ENCODE data around the gene PIR. TPM values are rescaled to one million over a fixed set of nuclear protein-coding genes. Genes with fewer than 3 reads are reported as not detected.

The PIR gene
- polyA plus RNA-seq, 1 donor from 2014 or later, result 0.81 TPM

- H3K27ac ChIP-seq (ENCODE audit: low read length), result no peak overlapping the region
- H3K9me3 ChIP-seq (ENCODE audit: low read length), result no peaks in the 10 kb centered on the region
- H2AFZ ChIP-seq (ENCODE audit: low read depth, low read length), result no peak overlapping the region
- no peaks in the 10 kb centered on the region for H3K79me2 ChIP-seq (replicated peaks; ENCODE audit: insufficient read depth, low read length)
- no peaks in the 10 kb centered on the region for H3K9me2 ChIP-seq (ENCODE audit: insufficient read depth, low read length)
- H3K27me3 ChIP-seq (ENCODE audit: insufficient read depth, low read depth, low read length), result no peaks in the 10 kb centered on the region
- no peak overlapping the region for H3K4me3 ChIP-seq (ENCODE audit: low read length)
- no peaks in the 10 kb centered on the region for H4K20me1 ChIP-seq (ENCODE audit: insufficient read depth)
- H3F3A ChIP-seq (ENCODE audit: insufficient read depth, low read length, poor library complexity, severe bottlenecking), result no peaks in the 10 kb centered on the region
- TF ChIP-seq MXI1 (conservative IDR thresholded peaks at IDR 0.05; ENCODE audit: poor library complexity, severe bottlenecking) (no peak), REST (IDR thresholded peaks at IDR 0.05; ENCODE audit: borderline replicate concordance) (no peak), EP300 (conservative IDR thresholded peaks at IDR 0.05; ENCODE audit: poor library complexity, severe bottlenecking) (no peak), EZH2 (IDR thresholded peaks at IDR 0.05; ENCODE audit: borderline replicate concordance, insufficient read depth, low read length, poor library complexity, severe bottlenecking) (no peak), SMC3 (conservative IDR thresholded peaks at IDR 0.05; ENCODE audit: poor library complexity) (no peak), RAD21 (conservative IDR thresholded peaks at IDR 0.05) (no peak), CTCF (IDR thresholded peaks at IDR 0.05; ENCODE audit: poor library complexity, severe bottlenecking) (no peak), POLR2AphosphoS5 (IDR thresholded peaks at IDR 0.05) (no peak), TAF1 (IDR thresholded peaks at IDR 0.05; ENCODE audit: low read depth) (no peak)
- no peak overlapping the region for H3K9ac ChIP-seq (ENCODE audit: low read length)
- H3K4me2 ChIP-seq (ENCODE audit: low read length), result no peak overlapping the region
- no peaks in the 10 kb centered on the region for H3K36me3 ChIP-seq (ENCODE audit: insufficient read depth, low read length)
Measured at GRCh38 chrX:15344106-15344505, 149.0 kb downstream of the PIR start.

GRCh38 chrX:15343075-15343476 is 150.1 kb downstream of the PIR start:
- Histone ChIP-seq H3K9me3 (ENCODE audit: low read length) (no peaks in the 10 kb centered on the region), H3K36me3 (ENCODE audit: insufficient read depth, low read length) (no peaks in the 10 kb centered on the region), H3K4me2 (ENCODE audit: low read length) (no peak overlapping the region), H3F3A (ENCODE audit: insufficient read depth, low read length, poor library complexity, severe bottlenecking) (no peaks in the 10 kb centered on the region), H3K4me3 (ENCODE audit: low read length) (no peak overlapping the region), H4K20me1 (ENCODE audit: insufficient read depth) (no peaks in the 10 kb centered on the region), H3K27me3 (ENCODE audit: insufficient read depth, low read depth, low read length) (no peaks in the 10 kb centered on the region), H3K9me2 (ENCODE audit: insufficient read depth, low read length) (no peaks in the 10 kb centered on the region), H3K79me2 (replicated peaks; ENCODE audit: insufficient read depth, low read length) (no peaks in the 10 kb centered on the region), H2AFZ (ENCODE audit: low read depth, low read length) (no peak overlapping the region), H3K27ac (ENCODE audit: low read length) (no peak overlapping the region), H3K9ac (ENCODE audit: low read length) (no peak overlapping the region)
- TF ChIP-seq EP300 (conservative IDR thresholded peaks at IDR 0.05; ENCODE audit: poor library complexity, severe bottlenecking) (no peak), CTCF (IDR thresholded peaks at IDR 0.05; ENCODE audit: poor library complexity, severe bottlenecking) (no peak), EZH2 (IDR thresholded peaks at IDR 0.05; ENCODE audit: borderline replicate concordance, insufficient read depth, low read length, poor library complexity, severe bottlenecking) (no peak), POLR2AphosphoS5 (IDR thresholded peaks at IDR 0.05) (no peak), REST (IDR thresholded peaks at IDR 0.05; ENCODE audit: borderline replicate concordance) (no peak), SMC3 (conservative IDR thresholded peaks at IDR 0.05; ENCODE audit: poor library complexity) (no peak), TAF1 (IDR thresholded peaks at IDR 0.05; ENCODE audit: low read depth) (no peak), MXI1 (conservative IDR thresholded peaks at IDR 0.05; ENCODE audit: poor library complexity, severe bottlenecking) (no peak), RAD21 (conservative IDR thresholded peaks at IDR 0.05) (no peak)

All from neural cell (in vitro differentiated cells).